AG09309 (cell line): ENCODE measurements around the gene SFXN3.

Experiments used
- DNase-seq: peaks from one replicate; pipeline ENCODE4 v3.0.0-alpha.2; 2010; ENCODE audit warnings: low read depth
- H3K4me3 ChIP-seq: 2 replicates; pipeline ENCODE4 v1.5.1; 2011; ENCODE audit warnings: mild to moderate bottlenecking, low read depth, low read length, moderate library complexity; ENCODE audit not compliant: control insufficient read depth
- CTCF ChIP-seq: IDR thresholded peaks from 2 replicates; pipeline ENCODE4 v1.5.1; 2011; ENCODE audit warnings: mild to moderate bottlenecking, low read depth, low read length, inconsistent platforms; ENCODE audit not compliant: insufficient read depth, control insufficient read depth; ENCODE audit errors: missing control alignments

Gene SFXN3

DNA sequence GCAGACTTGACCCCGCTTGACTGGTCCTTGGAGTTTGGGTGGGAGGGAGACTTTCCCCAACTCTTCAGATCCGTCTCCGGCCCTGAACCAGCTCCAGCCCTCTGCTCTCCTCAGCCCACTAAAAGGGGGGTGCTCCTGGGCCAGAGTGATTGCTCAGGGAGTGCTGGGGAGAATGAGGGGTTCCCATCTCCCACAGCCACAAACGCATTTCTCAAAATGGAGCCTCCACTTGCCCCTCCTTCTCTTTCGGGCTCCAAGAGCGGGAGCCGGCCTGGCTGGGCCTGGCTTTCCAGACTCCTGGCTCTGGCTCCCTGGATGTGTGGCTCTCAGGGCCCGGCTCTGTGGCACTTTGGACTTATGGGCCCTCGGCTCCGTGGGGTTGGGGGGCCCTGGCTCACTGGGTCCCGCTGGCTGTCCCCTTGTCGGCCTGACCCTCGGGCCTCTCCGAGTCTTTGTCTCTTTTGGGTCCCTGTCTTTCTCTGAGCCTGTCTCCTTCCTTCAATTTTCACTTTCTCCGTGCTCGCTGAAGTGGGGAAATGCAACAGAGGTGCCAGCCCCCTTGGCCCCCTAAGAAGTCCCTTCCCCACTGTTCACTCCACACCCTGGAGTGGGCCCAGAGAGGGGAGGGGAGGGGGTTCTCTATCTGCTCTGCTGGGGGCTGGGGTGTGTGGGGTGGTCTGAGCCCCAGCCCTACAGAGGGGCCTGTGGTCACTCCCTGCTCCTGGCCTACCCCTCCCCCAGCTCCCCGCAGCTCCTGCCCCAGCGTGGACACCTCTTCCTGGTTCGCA, 30.7 kb upstream of the SFXN3 start:
- TF ChIP-seq CTCF, result no peak
- no peak for DNase-seq
- peak overlapping the region; percentile 85 for H3K4me3 ChIP-seq

- H3K4me3 ChIP-seq, result peak overlapping the region; percentile 85
- peak; percentile 57 for DNase-seq
- no peak for TF ChIP-seq CTCF
These were observed 29.9 kb upstream of the SFXN3 start for GRCh38 chr10:101000915-101001658.

DNA sequence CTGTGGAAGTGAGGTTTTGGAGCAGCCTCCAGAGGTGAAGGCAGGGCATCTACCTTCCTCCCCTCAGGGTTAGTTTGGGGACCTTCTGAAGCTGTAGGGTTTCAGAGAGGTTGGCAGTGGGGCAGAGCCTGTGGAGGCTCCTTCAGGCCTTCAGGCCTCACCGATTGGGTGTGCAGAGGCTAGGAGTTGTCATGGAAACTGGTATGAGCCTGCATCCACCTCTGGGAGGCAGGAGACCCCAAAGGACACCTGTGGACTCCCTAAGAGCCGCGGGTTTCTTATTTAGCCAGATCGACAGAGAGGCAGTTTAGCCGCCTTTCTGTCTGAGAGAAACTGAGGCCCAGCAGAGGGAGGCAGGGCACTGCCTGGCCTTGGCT, 29.4 kb upstream of the SFXN3 start:
- H3K4me3 ChIP-seq, result peak overlapping the region; percentile 85

GRCh38 chr10:101002456-101002855, 28.6 kb upstream of the SFXN3 start:
- no peak overlapping the region; the same call in 1 of the 2 replicates for H3K4me3 ChIP-seq
- TF ChIP-seq CTCF, result no peak
- DNase-seq, result no peak

More for the DNA sequence above, 29.4 kb upstream of the SFXN3 start:
- TF ChIP-seq CTCF, result no peak
- no peak for DNase-seq

GRCh38 chr10:101003639-101004206, 27.3 kb upstream of the SFXN3 start:
- H3K4me3 ChIP-seq, result no peak overlapping the region
- DNase-seq, result no peak
- TF ChIP-seq CTCF, result no peak

- DNase-seq, result no peak
- TF ChIP-seq CTCF, result no peak
- no peak overlapping the region for H3K4me3 ChIP-seq
These were observed 25.7 kb upstream of the SFXN3 start for GRCh38 chr10:101005361-101005760.
